WTC11 (cell line): ENCODE measurements around the gene CYP2U1. TPM values are rescaled to one million over a fixed set of nuclear protein-coding genes. Genes with fewer than 3 reads are reported as not detected.

Source experiments
- ATAC-seq: fragments of 200-7000 bp; cut with Tn5 transposase; 2 replicates; pipeline ENCODE4 v1.10.0; 2021; ENCODE audit warnings: mild to moderate bottlenecking, moderate library complexity
- CTCF ChIA-PET: fragments of 300-600 bp; sonication (Branson Sonifier 250); formaldehyde crosslinking; loops from one replicate; lab custom pipeline; 2021; ENCODE audit warnings: antibody characterized with exemption; lab: Charles Lee
- POLR2A ChIA-PET: fragments of 350-600 bp; sonication (Branson Sonifier 250); formaldehyde crosslinking; loops from one replicate; lab custom pipeline; 2021; ENCODE audit warnings: antibody characterized with exemption; lab: Charles Lee
- DNase-seq: peaks from one replicate; pipeline ENCODE4 v3.0.0; 2021; ENCODE audit warnings: low spot score
- H3K27ac Mint-ChIP-seq: 2 replicates; pipeline ENCODE4 v1.8.0; 2021; ENCODE audit warnings: mixed read lengths
- H3K27me3 Mint-ChIP-seq: 2 replicates; pipeline ENCODE4 v1.8.0; 2021; ENCODE audit warnings: low read depth, mild to moderate bottlenecking, moderate library complexity, mixed read lengths
- H3K36me3 Mint-ChIP-seq: 2 replicates; pipeline ENCODE4 v1.8.0; 2021; ENCODE audit warnings: mixed read lengths
- H3K4me1 Mint-ChIP-seq: 2 replicates; pipeline ENCODE4 v1.8.0; 2022; ENCODE audit warnings: mixed read lengths
- H3K4me3 Mint-ChIP-seq: 2 replicates; pipeline ENCODE4 v1.8.0; 2021; ENCODE audit warnings: mild to moderate bottlenecking, moderate library complexity, mixed read lengths
- H3K9me3 Mint-ChIP-seq: 2 replicates; pipeline ENCODE4 v1.8.0; 2021; ENCODE audit warnings: mixed read lengths
- E2F5 ChIP-seq: sonication (generic); formaldehyde crosslinking; IDR thresholded peaks from 2 replicates; pipeline ENCODE4 v1.8.1; 2022; ENCODE audit warnings: mild to moderate bottlenecking, moderate library complexity, missing genetic modification reagents
- ERG ChIP-seq: fragments of 250-450 bp; sonication (Bioruptor Pico); IDR thresholded peaks from 2 replicates; pipeline ENCODE4 v1.8.0; 2021; ENCODE audit warnings: mild to moderate bottlenecking
- FOXJ3 ChIP-seq: sonication (generic); formaldehyde crosslinking; IDR thresholded peaks from 2 replicates; pipeline ENCODE4 v1.9.0; 2021; ENCODE audit warnings: missing genetic modification reagents, mild to moderate bottlenecking, borderline replicate concordance
- FOXP1 ChIP-seq: sonication (generic); formaldehyde crosslinking; IDR thresholded peaks from 2 replicates; pipeline ENCODE4 v1.8.0; 2022; ENCODE audit warnings: missing genetic modification reagents, mild to moderate bottlenecking, moderate library complexity, borderline replicate concordance
- GRHL2 ChIP-seq: fragments of 250-450 bp; sonication (Bioruptor Pico); IDR thresholded peaks from 2 replicates; pipeline ENCODE4 v1.8.0; 2022; ENCODE audit warnings: mild to moderate bottlenecking, moderate library complexity; ENCODE audit not compliant: insufficient replicate concordance, severe bottlenecking
- NFATC4 ChIP-seq: fragments of 250-450 bp; sonication (Bioruptor Pico); IDR thresholded peaks from 2 replicates; pipeline ENCODE4 v1.9.0; 2021; ENCODE audit warnings: mild to moderate bottlenecking
- TEAD4 ChIP-seq: sonication (generic); formaldehyde crosslinking; IDR thresholded peaks from 2 replicates; pipeline ENCODE4 v1.8.0; 2022; ENCODE audit warnings: mild to moderate bottlenecking, missing genetic modification reagents
- ZBTB21 ChIP-seq: sonication (generic); formaldehyde crosslinking; IDR thresholded peaks from 2 replicates; pipeline ENCODE4 v1.8.1; 2023; ENCODE audit warnings: mild to moderate bottlenecking, missing genetic modification reagents, borderline replicate concordance
- ZNF219 ChIP-seq: sonication (generic); formaldehyde crosslinking; IDR thresholded peaks from 2 replicates; pipeline ENCODE4 v1.8.0; 2023; ENCODE audit warnings: missing genetic modification reagents, mild to moderate bottlenecking, borderline replicate concordance
- ZNF425 ChIP-seq: fragments of 250-450 bp; sonication (Bioruptor Pico); conservative IDR thresholded peaks from 2 replicates; pipeline ENCODE4 v1.9.0; 2021; ENCODE audit warnings: mild to moderate bottlenecking
- total RNA-seq: library from RNA; stranded (reverse); gene quantifications from 3 replicates; pipeline ENCODE4 v1.2.3, GENCODE V29; 2021
- TF ChIP-seq, protein P1 (sequence below): sonication (generic); formaldehyde crosslinking; IDR thresholded peaks from 2 replicates; pipeline ENCODE4 v1.8.0; 2023; ENCODE audit warnings: missing genetic modification reagents, mild to moderate bottlenecking, borderline replicate concordance
- TF ChIP-seq, protein P2 (sequence below): fragments of 200-600 bp; IDR thresholded peaks from 2 replicates; pipeline ENCODE4 v1.8.0; 2022; ENCODE audit warnings: antibody characterized with exemption
- TF ChIP-seq, protein P3 (sequence below): fragments of 250-450 bp; sonication (Bioruptor Pico); IDR thresholded peaks from 2 replicates; pipeline ENCODE4 v1.9.0; 2021; ENCODE audit warnings: mild to moderate bottlenecking, borderline replicate concordance
- TF ChIP-seq, protein P4 (sequence below): sonication (generic); formaldehyde crosslinking; IDR thresholded peaks from 2 replicates; pipeline ENCODE4 v1.8.0; 2022; ENCODE audit warnings: mild to moderate bottlenecking, missing genetic modification reagents

The CYP2U1 gene
- total RNA-seq, 1 experiment from 2014 or later: 2.9 TPM

DNA sequence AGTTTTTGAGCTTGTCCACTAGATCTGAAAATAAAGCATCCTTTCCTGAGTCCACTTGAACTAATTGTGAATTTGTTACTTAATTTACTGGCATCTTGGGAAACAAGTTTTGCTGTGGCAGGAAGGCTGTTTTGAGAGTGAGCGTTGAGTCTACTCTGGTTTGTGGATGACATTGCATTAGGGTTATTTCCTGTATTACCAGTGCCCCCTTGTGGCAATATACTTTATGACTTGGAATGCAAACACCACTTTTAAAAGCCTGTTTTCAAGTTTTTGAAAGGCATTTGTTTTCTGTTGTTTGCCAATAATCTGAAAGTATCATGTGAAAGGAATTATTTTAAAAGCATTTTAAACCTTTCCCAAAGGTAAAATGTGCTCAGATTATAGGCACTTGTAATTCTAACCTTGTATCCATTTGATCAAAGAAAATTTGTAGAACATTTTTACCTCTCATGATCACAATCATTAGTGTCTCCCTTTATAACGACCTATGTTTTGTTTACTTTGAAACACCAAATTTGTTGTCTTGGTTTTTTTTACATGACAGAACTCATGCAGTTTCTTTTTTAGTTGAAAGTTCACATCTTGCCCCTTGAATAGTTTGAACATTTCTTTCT lies 18.0 kb upstream of the CYP2U1 start:
- Mint-ChIP-seq H3K4me1 (peaks cover 35% of the 10 kb centered on the region), H3K27ac (no peak overlapping the region), H3K27me3 (peaks cover 7% of the 10 kb centered on the region; the same call in 1 of the 2 replicates), H3K9me3 (peaks cover 7% of the 10 kb centered on the region), H3K4me3 (no peak overlapping the region), H3K36me3 (no peaks in the 10 kb centered on the region)
- POLR2A ChIA-PET: no interaction called here
- ATAC-seq (peak; percentile 80), DNase-seq (no peak)
- TF ChIP-seq, protein P1, sequence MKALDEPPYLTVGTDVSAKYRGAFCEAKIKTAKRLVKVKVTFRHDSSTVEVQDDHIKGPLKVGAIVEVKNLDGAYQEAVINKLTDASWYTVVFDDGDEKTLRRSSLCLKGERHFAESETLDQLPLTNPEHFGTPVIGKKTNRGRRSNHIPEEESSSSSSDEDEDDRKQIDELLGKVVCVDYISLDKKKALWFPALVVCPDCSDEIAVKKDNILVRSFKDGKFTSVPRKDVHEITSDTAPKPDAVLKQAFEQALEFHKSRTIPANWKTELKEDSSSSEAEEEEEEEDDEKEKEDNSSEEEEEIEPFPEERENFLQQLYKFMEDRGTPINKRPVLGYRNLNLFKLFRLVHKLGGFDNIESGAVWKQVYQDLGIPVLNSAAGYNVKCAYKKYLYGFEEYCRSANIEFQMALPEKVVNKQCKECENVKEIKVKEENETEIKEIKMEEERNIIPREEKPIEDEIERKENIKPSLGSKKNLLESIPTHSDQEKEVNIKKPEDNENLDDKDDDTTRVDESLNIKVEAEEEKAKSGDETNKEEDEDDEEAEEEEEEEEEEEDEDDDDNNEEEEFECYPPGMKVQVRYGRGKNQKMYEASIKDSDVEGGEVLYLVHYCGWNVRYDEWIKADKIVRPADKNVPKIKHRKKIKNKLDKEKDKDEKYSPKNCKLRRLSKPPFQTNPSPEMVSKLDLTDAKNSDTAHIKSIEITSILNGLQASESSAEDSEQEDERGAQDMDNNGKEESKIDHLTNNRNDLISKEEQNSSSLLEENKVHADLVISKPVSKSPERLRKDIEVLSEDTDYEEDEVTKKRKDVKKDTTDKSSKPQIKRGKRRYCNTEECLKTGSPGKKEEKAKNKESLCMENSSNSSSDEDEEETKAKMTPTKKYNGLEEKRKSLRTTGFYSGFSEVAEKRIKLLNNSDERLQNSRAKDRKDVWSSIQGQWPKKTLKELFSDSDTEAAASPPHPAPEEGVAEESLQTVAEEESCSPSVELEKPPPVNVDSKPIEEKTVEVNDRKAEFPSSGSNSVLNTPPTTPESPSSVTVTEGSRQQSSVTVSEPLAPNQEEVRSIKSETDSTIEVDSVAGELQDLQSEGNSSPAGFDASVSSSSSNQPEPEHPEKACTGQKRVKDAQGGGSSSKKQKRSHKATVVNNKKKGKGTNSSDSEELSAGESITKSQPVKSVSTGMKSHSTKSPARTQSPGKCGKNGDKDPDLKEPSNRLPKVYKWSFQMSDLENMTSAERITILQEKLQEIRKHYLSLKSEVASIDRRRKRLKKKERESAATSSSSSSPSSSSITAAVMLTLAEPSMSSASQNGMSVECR: no peak
- TF ChIP-seq FOXJ3 (CRISPR knock-in tag): no peak
- TF ChIP-seq, protein P2, sequence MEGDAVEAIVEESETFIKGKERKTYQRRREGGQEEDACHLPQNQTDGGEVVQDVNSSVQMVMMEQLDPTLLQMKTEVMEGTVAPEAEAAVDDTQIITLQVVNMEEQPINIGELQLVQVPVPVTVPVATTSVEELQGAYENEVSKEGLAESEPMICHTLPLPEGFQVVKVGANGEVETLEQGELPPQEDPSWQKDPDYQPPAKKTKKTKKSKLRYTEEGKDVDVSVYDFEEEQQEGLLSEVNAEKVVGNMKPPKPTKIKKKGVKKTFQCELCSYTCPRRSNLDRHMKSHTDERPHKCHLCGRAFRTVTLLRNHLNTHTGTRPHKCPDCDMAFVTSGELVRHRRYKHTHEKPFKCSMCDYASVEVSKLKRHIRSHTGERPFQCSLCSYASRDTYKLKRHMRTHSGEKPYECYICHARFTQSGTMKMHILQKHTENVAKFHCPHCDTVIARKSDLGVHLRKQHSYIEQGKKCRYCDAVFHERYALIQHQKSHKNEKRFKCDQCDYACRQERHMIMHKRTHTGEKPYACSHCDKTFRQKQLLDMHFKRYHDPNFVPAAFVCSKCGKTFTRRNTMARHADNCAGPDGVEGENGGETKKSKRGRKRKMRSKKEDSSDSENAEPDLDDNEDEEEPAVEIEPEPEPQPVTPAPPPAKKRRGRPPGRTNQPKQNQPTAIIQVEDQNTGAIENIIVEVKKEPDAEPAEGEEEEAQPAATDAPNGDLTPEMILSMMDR: peak; percentile 52
- CTCF ChIA-PET: interaction anchor here (1.1 kb wide), 1 partner anchor 155 kb away, joined by 7 read pairs; no protein-coding TSS in a partner anchor

DNA sequence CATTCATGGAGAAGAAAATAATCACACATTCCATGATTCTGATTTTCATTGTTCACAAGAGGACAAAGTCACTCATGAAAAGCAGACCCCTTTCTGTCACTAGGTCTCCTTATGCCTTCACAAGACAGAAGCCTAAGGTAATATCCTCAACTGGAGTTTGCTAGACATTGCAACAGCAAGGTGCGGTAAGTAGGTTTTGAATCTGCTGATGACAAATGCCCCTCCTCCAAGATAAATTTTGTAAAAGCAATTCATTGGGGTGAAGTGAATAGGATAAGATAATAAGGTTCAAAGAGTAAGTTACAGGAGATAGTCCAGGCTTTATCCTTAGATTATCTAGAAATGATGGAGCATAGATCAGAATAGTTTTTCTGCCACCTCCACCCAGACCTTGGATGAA lies 16.1 kb upstream of the CYP2U1 start:
- Mint-ChIP-seq H3K9me3 (peaks cover 16% of the 10 kb centered on the region), H3K27ac (no peak overlapping the region), H3K36me3 (peaks cover 8% of the 10 kb centered on the region), H3K4me1 (peaks cover 29% of the 10 kb centered on the region), H3K27me3 (peaks cover 4% of the 10 kb centered on the region; the same call in 1 of the 2 replicates), H3K4me3 (no peak overlapping the region)
- no peak for DNase-seq
- ChIA-PET CTCF (no interaction called here), POLR2A (no interaction called here)
- no peak for ATAC-seq
- TF ChIP-seq, protein P3, sequence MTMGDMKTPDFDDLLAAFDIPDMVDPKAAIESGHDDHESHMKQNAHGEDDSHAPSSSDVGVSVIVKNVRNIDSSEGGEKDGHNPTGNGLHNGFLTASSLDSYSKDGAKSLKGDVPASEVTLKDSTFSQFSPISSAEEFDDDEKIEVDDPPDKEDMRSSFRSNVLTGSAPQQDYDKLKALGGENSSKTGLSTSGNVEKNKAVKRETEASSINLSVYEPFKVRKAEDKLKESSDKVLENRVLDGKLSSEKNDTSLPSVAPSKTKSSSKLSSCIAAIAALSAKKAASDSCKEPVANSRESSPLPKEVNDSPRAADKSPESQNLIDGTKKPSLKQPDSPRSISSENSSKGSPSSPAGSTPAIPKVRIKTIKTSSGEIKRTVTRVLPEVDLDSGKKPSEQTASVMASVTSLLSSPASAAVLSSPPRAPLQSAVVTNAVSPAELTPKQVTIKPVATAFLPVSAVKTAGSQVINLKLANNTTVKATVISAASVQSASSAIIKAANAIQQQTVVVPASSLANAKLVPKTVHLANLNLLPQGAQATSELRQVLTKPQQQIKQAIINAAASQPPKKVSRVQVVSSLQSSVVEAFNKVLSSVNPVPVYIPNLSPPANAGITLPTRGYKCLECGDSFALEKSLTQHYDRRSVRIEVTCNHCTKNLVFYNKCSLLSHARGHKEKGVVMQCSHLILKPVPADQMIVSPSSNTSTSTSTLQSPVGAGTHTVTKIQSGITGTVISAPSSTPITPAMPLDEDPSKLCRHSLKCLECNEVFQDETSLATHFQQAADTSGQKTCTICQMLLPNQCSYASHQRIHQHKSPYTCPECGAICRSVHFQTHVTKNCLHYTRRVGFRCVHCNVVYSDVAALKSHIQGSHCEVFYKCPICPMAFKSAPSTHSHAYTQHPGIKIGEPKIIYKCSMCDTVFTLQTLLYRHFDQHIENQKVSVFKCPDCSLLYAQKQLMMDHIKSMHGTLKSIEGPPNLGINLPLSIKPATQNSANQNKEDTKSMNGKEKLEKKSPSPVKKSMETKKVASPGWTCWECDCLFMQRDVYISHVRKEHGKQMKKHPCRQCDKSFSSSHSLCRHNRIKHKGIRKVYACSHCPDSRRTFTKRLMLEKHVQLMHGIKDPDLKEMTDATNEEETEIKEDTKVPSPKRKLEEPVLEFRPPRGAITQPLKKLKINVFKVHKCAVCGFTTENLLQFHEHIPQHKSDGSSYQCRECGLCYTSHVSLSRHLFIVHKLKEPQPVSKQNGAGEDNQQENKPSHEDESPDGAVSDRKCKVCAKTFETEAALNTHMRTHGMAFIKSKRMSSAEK (CRISPR knock-in tag): no peak
- TF ChIP-seq NFATC4 (CRISPR knock-in tag): no peak
- TF ChIP-seq FOXP1 (CRISPR knock-in tag): no peak
- TF ChIP-seq E2F5 (CRISPR knock-in tag): no peak
- TF ChIP-seq GRHL2 (CRISPR knock-in tag): no peak
- TF ChIP-seq ZBTB21 (CRISPR knock-in tag): no peak
- TF ChIP-seq, protein P4, sequence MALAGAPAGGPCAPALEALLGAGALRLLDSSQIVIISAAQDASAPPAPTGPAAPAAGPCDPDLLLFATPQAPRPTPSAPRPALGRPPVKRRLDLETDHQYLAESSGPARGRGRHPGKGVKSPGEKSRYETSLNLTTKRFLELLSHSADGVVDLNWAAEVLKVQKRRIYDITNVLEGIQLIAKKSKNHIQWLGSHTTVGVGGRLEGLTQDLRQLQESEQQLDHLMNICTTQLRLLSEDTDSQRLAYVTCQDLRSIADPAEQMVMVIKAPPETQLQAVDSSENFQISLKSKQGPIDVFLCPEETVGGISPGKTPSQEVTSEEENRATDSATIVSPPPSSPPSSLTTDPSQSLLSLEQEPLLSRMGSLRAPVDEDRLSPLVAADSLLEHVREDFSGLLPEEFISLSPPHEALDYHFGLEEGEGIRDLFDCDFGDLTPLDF (CRISPR knock-in tag): no peak
- TF ChIP-seq, protein P2: no peak
- no peak for TF ChIP-seq ERG (CRISPR knock-in tag)
- no peak for TF ChIP-seq ZNF219 (CRISPR knock-in tag)
- no peak for TF ChIP-seq TEAD4 (CRISPR knock-in tag)
- TF ChIP-seq ZNF425 (CRISPR knock-in tag): no peak
- TF ChIP-seq, all 79 proteins: peak for 0
